Body of pancreas (tissue), 4 donors: Measurements from ENCODE around the gene PRDM16. TPM values are rescaled to one million over a fixed set of nuclear protein-coding genes. Genes with fewer than 3 reads are reported as not detected.

Experiments used
- ATAC-seq: fragments of 150-250 bp; one replicate; pipeline ENCODE4 v1.9.1; 2016
- DNase-seq, 4 donors: peaks; one replicate each; pipeline ENCODE4 v3.0.0-alpha.2; 2019
- H3K27ac ChIP-seq, 4 donors: fragments of 200-600 bp; sonication (generic); 1 replicate in 3 of 4; 2 replicates in 1 of 4; pipeline versions ENCODE4 v1.5.1 to v1.6.1; 2016 to 2019; ENCODE audit warnings: mild to moderate bottlenecking in 1 of 4, mixed read lengths in 1 of 4, moderate library complexity in 1 of 4
- H3K27me3 ChIP-seq, 2 donors: fragments of 200-600 bp; sonication (generic); one replicate each; pipeline ENCODE4 v1.6.0; 2016; ENCODE audit warnings: mild to moderate bottlenecking in 1 of 2
- H3K36me3 ChIP-seq, 2 donors: fragments of 200-600 bp; sonication (generic); replicated peaks in 1 of 2; 2 replicates each; pipeline ENCODE4 v1.5.1; 2016; ENCODE audit warnings: low read depth in 2 of 2; ENCODE audit not compliant: insufficient read depth in 1 of 2
- H3K4me1 ChIP-seq: fragments of 200-600 bp; sonication (generic); one replicate; pipeline ENCODE4 v1.6.0; 2016
- H3K4me3 ChIP-seq, 2 donors: fragments of 200-600 bp; sonication (generic); 1 replicate in 1 of 2; 2 replicates in 1 of 2; pipeline ENCODE4 v1.5.1; 2016 to 2019
- H3K9me3 ChIP-seq, 3 donors: fragments of 200-600 bp; sonication (generic); 1 replicate in 2 of 3; 2 replicates in 1 of 3; pipeline ENCODE4 v1.5.1; 2016
- CTCF ChIP-seq, 7 experiments: fragments of 450-650 bp in 4 of 7; fragments of 200-600 bp in 3 of 7; sonication (generic) in 3 of 7; IDR thresholded peaks; one replicate each; pipeline ENCODE4 v1.5.1; 2016 to 2019; ENCODE audit warnings: antibody characterized with exemption in 7 of 7
- POLR2A ChIP-seq, 3 donors: fragments of 450-650 bp; IDR thresholded peaks; one replicate each; pipeline ENCODE4 v1.6.1; 2016; ENCODE audit warnings: antibody characterized with exemption in 3 of 3, mild to moderate bottlenecking in 2 of 3
- WGBS, 2 donors: methylation state at CpG; one replicate each; pipeline ENCODE4 v1.1.5; 2017; 5-methylcytosine and 5-hydroxymethylcytosine counted together
- intact Hi-C: fragments of 100-400 bp; cut with DNase I; formaldehyde crosslinking; loops from one replicate; pipeline ENCODE4 v1.15.1; 2023
- total RNA-seq, 2 donors: library from RNA; depleted of rRNA; stranded (reverse); fragments of >200 nt; gene quantifications; one replicate each; pipeline ENCODE4 v1.1.0, GENCODE V29; 2016

The PRDM16 gene
- total RNA-seq, 2 donors from 2014 or later: 15.2 to 16.6 TPM

GRCh38 chr1:3246251-3246650 is 177.2 kb downstream of the PRDM16 start:
- ATAC-seq (no peak), DNase-seq (no peak)
- WGBS, 2 donors: 92% methylated on average over 2 to 15 of the region's 16 CpGs
- H3K4me1 ChIP-seq: peaks cover 37% of the 10 kb centered on the region
- H3K27me3 ChIP-seq: no peaks in the 10 kb centered on the region
- no peaks in the 10 kb centered on the region for H3K36me3 ChIP-seq
- TF ChIP-seq CTCF (IDR thresholded peaks at IDR 0.05) (no peak), POLR2A (IDR thresholded peaks at IDR 0.05) (no peak)
- intact Hi-C loops: no loop called here
- no peaks in the 10 kb centered on the region for H3K9me3 ChIP-seq
- no peak overlapping the region for H3K4me3 ChIP-seq
- H3K27ac ChIP-seq: peak overlapping the region in 2 of 4 donors; percentile 12 to 70

GRCh38 chr1:3247521-3248121 is 178.6 kb downstream of the PRDM16 start:
- intact Hi-C loops: no loop called here
- DNase-seq (no peak), ATAC-seq (no peak)
- H3K27ac ChIP-seq: peak overlapping the region in 3 of 4 donors; percentile 70 to 82 (median 77)
- TF ChIP-seq POLR2A (IDR thresholded peaks at IDR 0.05) (no peak), CTCF (IDR thresholded peaks at IDR 0.05) (no peak)
- H3K4me1 ChIP-seq: peaks cover 51% of the 10 kb centered on the region
- H3K27me3 ChIP-seq: no peaks in the 10 kb centered on the region
- H3K4me3 ChIP-seq: no peak overlapping the region
- no peaks in the 10 kb centered on the region for H3K9me3 ChIP-seq
- no peaks in the 10 kb centered on the region for H3K36me3 ChIP-seq
- 53 to 89% methylated on average over 54 to 55 of the region's 55 CpGs for whole genome bisulfite sequencing, 2 donors

GRCh38 chr1:3248155-3249141 is 179.4 kb downstream of the PRDM16 start:
- H3K36me3 ChIP-seq: no peaks in the 10 kb centered on the region
- peak overlapping the region in 3 of 4 donors; percentile 70 to 82 (median 77) for H3K27ac ChIP-seq
- ATAC-seq (no peak), DNase-seq (no peak)
- TF ChIP-seq CTCF (IDR thresholded peaks at IDR 0.05) (no peak), POLR2A (IDR thresholded peaks at IDR 0.05) (no peak)
- H3K27me3 ChIP-seq: no peaks in the 10 kb centered on the region
- intact Hi-C loops: no loop called here
- H3K9me3 ChIP-seq: no peaks in the 10 kb centered on the region
- 56 to 63% methylated on average over 33 to 34 of the region's 34 CpGs for WGBS, 2 donors
- no peak overlapping the region for H3K4me3 ChIP-seq
- peaks cover 52% of the 10 kb centered on the region for H3K4me1 ChIP-seq

- H3K4me1 ChIP-seq: peaks cover 52% of the 10 kb centered on the region
Measured at GRCh38 chr1:3249231-3249630, 180.2 kb downstream of the PRDM16 start.

More at GRCh38 chr1:3249231-3249630, 180.2 kb downstream of the PRDM16 start:
- H3K27ac ChIP-seq: peak overlapping the region in 3 of 4 donors; percentile 70 to 82 (median 77)
- intact Hi-C loops: no loop called here
- DNase-seq (no peak), ATAC-seq (no peak)
- H3K36me3 ChIP-seq: no peaks in the 10 kb centered on the region
- H3K4me3 ChIP-seq: no peak overlapping the region
- H3K27me3 ChIP-seq: no peaks in the 10 kb centered on the region
- TF ChIP-seq POLR2A (IDR thresholded peaks at IDR 0.05) (no peak), CTCF (IDR thresholded peaks at IDR 0.05) (no peak)
- WGBS, 2 donors: 65 to 81% methylated on average over 9 of the region's 9 CpGs
- no peaks in the 10 kb centered on the region for H3K9me3 ChIP-seq
